IPS-18a (cell line): ENCODE results near the gene RAB28.

Experiments
- H3K27ac ChIP-seq: one replicate; pipeline ENCODE4 v1.5.1; 2013; ENCODE audit warnings: low read length
- H3K27me3 ChIP-seq: one replicate; pipeline ENCODE4 v1.6.1; 2013; ENCODE audit warnings: mild to moderate bottlenecking, low read length; ENCODE audit not compliant: control insufficient read depth, insufficient read depth
- H3K36me3 ChIP-seq: one replicate; pipeline ENCODE4 v1.6.1; 2013; ENCODE audit warnings: low read depth, low read length; ENCODE audit not compliant: control insufficient read depth
- H3K4me1 ChIP-seq: one replicate; pipeline ENCODE4 v1.6.1; 2013; ENCODE audit warnings: low read depth, low read length; ENCODE audit not compliant: control insufficient read depth
- H3K4me3 ChIP-seq: one replicate; pipeline ENCODE4 v1.5.1; 2013; ENCODE audit warnings: low read length
- H3K9ac ChIP-seq: one replicate; pipeline ENCODE4 v1.6.1; 2013; ENCODE audit warnings: mild to moderate bottlenecking, low read length, moderate library complexity
- H3K9me3 ChIP-seq: one replicate; pipeline ENCODE4 v1.6.1; 2013; ENCODE audit warnings: low read depth, low read length; ENCODE audit not compliant: control insufficient read depth

The RAB28 gene

GRCh38 chr4:13364172-13364571, 120.0 kb downstream of the RAB28 start:
- H3K4me1 ChIP-seq: peaks cover 7% of the 10 kb centered on the region
- H3K36me3 ChIP-seq: peaks cover 3% of the 10 kb centered on the region
- no peak overlapping the region for H3K27ac ChIP-seq
- no peak overlapping the region for H3K4me3 ChIP-seq
- no peaks in the 10 kb centered on the region for H3K9me3 ChIP-seq
- H3K9ac ChIP-seq: no peak overlapping the region
- H3K27me3 ChIP-seq: no peaks in the 10 kb centered on the region

GRCh38 chr4:13359809-13360208, 124.3 kb downstream of the RAB28 start:
- H3K27ac ChIP-seq: no peak overlapping the region
- no peaks in the 10 kb centered on the region for H3K27me3 ChIP-seq

GRCh38 chr4:13355111-13355880, 128.8 kb downstream of the RAB28 start:
- no peaks in the 10 kb centered on the region for H3K4me1 ChIP-seq
- no peak overlapping the region for H3K27ac ChIP-seq
- H3K27me3 ChIP-seq: no peaks in the 10 kb centered on the region
- H3K9ac ChIP-seq: no peak overlapping the region
- no peaks in the 10 kb centered on the region for H3K9me3 ChIP-seq
- H3K4me3 ChIP-seq: no peak overlapping the region
- H3K36me3 ChIP-seq: no peaks in the 10 kb centered on the region

More at GRCh38 chr4:13359809-13360208, 124.3 kb downstream of the RAB28 start:
- Histone ChIP-seq H3K9me3 (no peaks in the 10 kb centered on the region), H3K4me1 (peaks cover 7% of the 10 kb centered on the region), H3K4me3 (no peak overlapping the region), H3K9ac (no peak overlapping the region), H3K36me3 (no peaks in the 10 kb centered on the region)

GRCh38 chr4:13349096-13349495, 135.0 kb downstream of the RAB28 start:
- Histone ChIP-seq H3K4me3 (no peak overlapping the region), H3K27ac (no peak overlapping the region), H3K27me3 (no peaks in the 10 kb centered on the region), H3K9ac (no peak overlapping the region), H3K9me3 (no peaks in the 10 kb centered on the region), H3K4me1 (no peaks in the 10 kb centered on the region), H3K36me3 (no peaks in the 10 kb centered on the region)

GRCh38 chr4:13348216-13348615, 135.9 kb downstream of the RAB28 start:
- H3K36me3 ChIP-seq: no peaks in the 10 kb centered on the region
- H3K27ac ChIP-seq: no peak overlapping the region
- H3K4me3 ChIP-seq: no peak overlapping the region
- H3K4me1 ChIP-seq: no peaks in the 10 kb centered on the region
- H3K9me3 ChIP-seq: no peaks in the 10 kb centered on the region
- no peaks in the 10 kb centered on the region for H3K27me3 ChIP-seq
- H3K9ac ChIP-seq: no peak overlapping the region

GRCh38 chr4:13347517-13348125, 136.5 kb downstream of the RAB28 start:
- H3K27ac ChIP-seq: no peak overlapping the region
- H3K9me3 ChIP-seq: no peaks in the 10 kb centered on the region

GRCh38 chr4:13344216-13344615, 139.9 kb downstream of the RAB28 start:
- H3K9ac ChIP-seq: no peak overlapping the region
- no peaks in the 10 kb centered on the region for H3K27me3 ChIP-seq
- no peak overlapping the region for H3K27ac ChIP-seq
- no peaks in the 10 kb centered on the region for H3K9me3 ChIP-seq
- H3K4me1 ChIP-seq: peaks cover 4% of the 10 kb centered on the region
- no peaks in the 10 kb centered on the region for H3K36me3 ChIP-seq
- H3K4me3 ChIP-seq: no peak overlapping the region

More at GRCh38 chr4:13347517-13348125, 136.5 kb downstream of the RAB28 start:
- H3K4me1 ChIP-seq: no peaks in the 10 kb centered on the region
- no peak overlapping the region for H3K9ac ChIP-seq
- no peak overlapping the region for H3K4me3 ChIP-seq
- H3K27me3 ChIP-seq: no peaks in the 10 kb centered on the region
- no peaks in the 10 kb centered on the region for H3K36me3 ChIP-seq

GRCh38 chr4:13340672-13341071, 143.5 kb downstream of the RAB28 start:
- Histone ChIP-seq H3K4me3 (no peak overlapping the region), H3K36me3 (no peaks in the 10 kb centered on the region), H3K27ac (no peak overlapping the region), H3K9me3 (no peaks in the 10 kb centered on the region), H3K9ac (no peak overlapping the region), H3K27me3 (no peaks in the 10 kb centered on the region), H3K4me1 (peaks cover 4% of the 10 kb centered on the region)

GRCh38 chr4:13331827-13332226, 152.3 kb downstream of the RAB28 start:
- Histone ChIP-seq H3K27ac (no peak overlapping the region), H3K9me3 (no peaks in the 10 kb centered on the region)

GRCh38 chr4:13329963-13330362, 154.2 kb downstream of the RAB28 start:
- Histone ChIP-seq H3K4me3 (no peak overlapping the region), H3K27me3 (no peaks in the 10 kb centered on the region), H3K9me3 (no peaks in the 10 kb centered on the region), H3K9ac (no peak overlapping the region), H3K27ac (no peak overlapping the region), H3K36me3 (no peaks in the 10 kb centered on the region), H3K4me1 (peaks cover 3% of the 10 kb centered on the region)

More at GRCh38 chr4:13331827-13332226, 152.3 kb downstream of the RAB28 start:
- Histone ChIP-seq H3K27me3 (no peaks in the 10 kb centered on the region), H3K36me3 (no peaks in the 10 kb centered on the region), H3K4me1 (peaks cover 3% of the 10 kb centered on the region), H3K4me3 (no peak overlapping the region), H3K9ac (no peak overlapping the region)

GRCh38 chr4:13329340-13329850, 154.7 kb downstream of the RAB28 start:
- H3K4me3 ChIP-seq: no peak overlapping the region
- peaks cover 3% of the 10 kb centered on the region for H3K4me1 ChIP-seq
- H3K9ac ChIP-seq: no peak overlapping the region
- no peak overlapping the region for H3K27ac ChIP-seq
- no peaks in the 10 kb centered on the region for H3K36me3 ChIP-seq
- H3K27me3 ChIP-seq: no peaks in the 10 kb centered on the region
- no peaks in the 10 kb centered on the region for H3K9me3 ChIP-seq
